Stimulated activated CD8-positive, alpha-beta memory T cell treated with anti-CD3 and anti-CD28 coated beads, Interleukin-12 subunit alpha, Interleukin-12 subunit beta, amount 100 ng/mL, for 1 hour (primary cell): ENCODE results near the gene MFAP5.

Experiments used
- DNase-seq: peaks from one replicate; pipeline ENCODE4 v3.0.0-alpha.2; 2020; ENCODE audit warnings: low read depth

The MFAP5 gene

GRCh38 chr12:8662593-8662992, at the start of gene MFAP5:
Gene MFAP5, minus strand, starts transcription at chr12:8662826. Its CDS starts 722 bp downstream, at chr12:8662104.
- DNase-seq: no peak

GRCh38 chr12:8709124-8709830, 46.7 kb upstream of the MFAP5 start:
- DNase-seq: no peak

DNA sequence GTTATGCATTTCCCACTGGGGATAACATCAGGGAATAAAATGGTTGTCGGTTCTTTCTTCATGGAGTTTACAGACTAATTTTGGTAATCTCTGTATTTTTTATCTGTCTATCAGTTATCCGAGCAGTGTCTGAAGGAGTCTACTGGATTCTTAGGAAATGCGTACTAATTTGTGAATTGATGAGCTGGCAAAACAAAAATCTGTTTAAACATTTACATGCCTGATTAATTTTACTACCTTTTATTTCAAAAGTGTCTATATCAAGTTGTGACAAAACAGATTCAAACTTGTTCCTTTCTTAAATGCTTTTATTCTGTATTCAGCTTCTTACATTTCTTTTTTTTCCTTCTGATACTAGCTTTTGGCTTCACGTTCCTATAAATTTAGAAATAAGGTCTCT, 39.5 kb upstream of the MFAP5 start:
- DNase-seq: no peak

DNA sequence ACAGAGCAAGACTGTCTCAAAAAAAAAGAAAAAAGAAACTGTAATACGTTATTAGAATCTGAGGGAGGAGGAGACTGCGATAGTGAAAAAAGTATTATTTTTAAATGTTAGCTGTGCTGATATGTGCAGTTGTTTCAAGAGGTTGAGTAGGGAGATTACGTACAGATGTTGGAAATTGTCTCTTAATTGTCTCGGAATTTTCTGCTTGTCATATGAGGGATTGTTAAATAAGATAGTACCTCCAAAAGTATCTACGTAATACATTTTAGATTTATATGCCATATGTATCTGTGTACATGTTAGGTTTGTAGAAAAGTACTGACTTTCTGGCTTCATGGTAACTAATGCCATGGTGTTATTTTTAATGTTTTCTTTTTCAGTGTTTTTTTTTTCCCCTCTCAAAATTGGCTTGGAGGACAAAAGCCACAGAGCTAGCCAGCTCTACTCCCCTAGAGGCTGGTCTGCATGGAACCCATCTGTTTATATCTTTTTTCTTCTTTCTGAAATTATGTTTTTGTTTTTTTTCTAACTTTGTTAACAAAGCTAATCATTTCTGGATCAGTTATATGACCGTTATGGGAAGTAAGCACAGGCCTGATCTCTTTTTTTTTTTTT, 38.5 kb upstream of the MFAP5 start:
- no peak for DNase-seq

DNA sequence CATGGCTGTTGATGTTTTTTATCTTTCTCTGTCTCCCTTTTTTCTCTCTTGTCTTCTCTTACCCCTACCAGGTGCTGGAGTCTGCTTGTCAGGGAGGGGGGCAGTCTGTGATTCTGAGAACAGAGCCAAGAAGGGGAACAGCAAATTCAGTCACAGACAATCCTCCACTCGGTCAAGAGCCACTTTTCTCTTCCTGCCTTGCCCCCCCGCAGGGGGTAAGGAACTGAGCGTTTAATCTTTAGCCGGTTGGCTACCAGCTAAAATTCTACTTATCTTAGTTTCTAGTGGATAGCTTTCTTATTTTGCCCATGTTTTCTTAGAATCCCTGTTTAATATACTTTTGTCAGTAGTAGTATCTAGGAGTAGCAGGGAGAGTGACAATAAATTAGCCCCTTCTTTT, 37.1 kb upstream of the MFAP5 start:
- no peak for DNase-seq

DNA sequence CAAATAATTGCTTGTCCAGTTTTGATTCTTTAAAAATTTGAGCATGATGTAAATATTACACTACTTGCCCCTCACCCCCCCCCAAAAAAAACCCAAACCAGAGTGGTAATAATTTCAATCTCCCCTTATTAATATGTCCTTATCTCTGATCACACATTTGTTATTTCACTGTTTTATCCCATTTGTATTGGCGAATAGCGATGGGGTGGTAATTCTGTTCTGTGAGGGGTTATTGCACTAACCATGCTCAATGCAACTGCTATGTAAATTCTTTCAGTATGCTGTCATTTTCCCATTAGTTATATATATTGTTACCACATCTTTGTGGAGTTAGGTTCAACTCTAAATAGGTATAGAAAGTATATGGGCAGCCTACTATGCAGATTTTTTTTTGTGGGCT, 36.3 kb upstream of the MFAP5 start:
- DNase-seq: no peak

GRCh38 chr12:8698132-8698851, 35.7 kb upstream of the MFAP5 start:
- DNase-seq: peak; percentile 28

DNA sequence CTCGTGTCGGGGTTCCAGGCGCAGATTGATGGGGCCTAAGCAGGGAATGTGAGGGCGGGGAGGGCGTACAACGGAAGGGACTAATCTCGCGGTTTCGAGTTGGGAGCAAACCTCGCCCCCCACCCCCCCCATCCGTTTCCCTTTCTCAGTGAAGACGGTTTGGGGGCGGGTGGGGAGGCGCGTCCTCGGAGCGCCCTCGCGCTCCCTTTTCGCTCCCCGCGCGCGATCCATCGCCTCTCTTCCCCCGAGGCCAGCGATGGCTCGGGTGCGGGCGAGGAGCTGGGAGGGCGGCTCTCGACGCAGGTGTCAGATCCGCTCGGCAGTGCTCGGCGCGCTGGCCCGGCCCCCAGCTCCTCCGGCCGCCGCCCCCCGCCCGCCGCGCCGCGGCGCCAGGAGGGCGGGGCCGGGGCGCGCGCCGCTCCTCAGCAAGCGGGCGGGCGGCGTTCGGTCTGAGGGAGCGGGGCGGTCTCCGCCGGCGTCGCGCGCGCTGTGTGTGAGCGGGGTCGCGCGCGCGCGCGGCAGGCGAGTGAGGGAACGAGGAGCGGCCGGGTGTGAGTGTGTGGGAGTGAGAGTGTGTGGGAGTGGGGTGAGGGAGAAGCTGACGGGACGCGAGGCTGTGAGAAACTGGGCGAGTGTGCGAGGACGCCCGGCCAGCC, 35.0 kb upstream of the MFAP5 start, which contains the start of gene RIMKLB:
TSS of gene RIMKLB (plus strand) at position 516 of the 656 bp plus-strand sequence. CDS start 15,876 bp downstream, outside the sequence.
- peak; percentile 63 for DNase-seq

DNA sequence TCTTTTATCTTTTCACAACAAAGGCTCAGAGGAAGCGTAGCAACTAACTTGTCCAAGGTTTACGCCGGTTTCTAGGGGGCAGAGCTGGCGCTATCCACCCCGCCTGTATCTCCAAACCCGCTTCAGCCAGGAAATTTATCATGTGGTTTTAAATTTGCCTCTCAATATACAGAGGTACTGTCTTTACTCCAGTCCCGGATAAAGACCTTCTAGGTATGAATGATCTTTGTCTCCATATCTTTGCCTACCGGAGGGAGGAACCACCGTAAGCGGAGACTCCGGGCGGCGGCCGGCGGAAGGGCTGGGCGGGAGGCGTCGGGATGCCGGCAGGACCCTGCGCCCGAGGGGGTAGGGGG, 34.5 kb upstream of the MFAP5 start:
- DNase-seq: no peak

DNA sequence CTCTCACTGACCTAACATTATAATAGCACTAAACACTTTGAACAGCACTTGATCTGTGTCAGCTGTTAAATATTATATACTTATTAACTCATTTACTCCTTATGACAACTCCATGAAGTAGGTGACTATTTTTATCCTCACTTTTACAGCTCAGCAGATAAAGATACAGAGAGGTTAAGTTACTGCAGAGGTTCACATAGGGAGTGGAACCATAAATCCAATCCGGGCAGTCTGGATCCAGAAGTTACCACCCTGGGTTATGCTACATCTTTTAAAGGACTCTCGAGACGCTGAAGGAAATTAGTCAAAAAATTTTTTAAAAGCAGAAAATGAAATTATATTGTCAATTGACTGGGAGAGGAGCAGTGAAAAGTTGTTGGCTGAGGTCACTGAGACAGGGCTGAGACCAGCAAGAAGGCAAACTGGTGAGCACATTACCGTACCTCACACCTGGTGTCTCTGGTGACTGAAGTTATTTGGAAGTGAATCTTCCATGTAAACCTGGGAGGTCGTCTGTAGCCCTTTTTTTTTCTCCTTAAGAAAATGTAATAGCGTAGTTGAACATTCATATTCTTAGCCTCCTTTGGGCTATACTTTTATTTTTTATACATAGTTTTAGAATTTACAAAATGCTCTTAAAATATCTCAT, 33.9 kb upstream of the MFAP5 start:
- no peak for DNase-seq

DNA sequence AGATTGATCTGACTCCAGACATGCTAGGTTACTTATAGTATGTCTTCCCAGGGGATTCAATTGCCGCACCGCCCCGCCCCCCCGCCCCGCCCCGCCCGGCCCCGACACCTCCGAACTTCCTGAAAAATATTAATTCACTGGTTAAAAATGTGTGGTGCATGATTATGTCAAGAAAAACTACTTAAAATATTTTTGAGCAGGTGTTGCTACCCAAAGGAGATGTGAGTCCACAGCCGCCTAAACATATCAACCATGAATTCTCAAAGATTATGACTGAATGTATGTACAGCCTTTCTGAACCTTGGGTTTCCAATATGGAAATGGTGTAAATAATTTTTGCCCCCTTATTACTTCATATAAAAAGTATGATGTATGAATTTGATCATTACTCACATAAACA, 32.5 kb upstream of the MFAP5 start:
- DNase-seq: no peak

- DNase-seq: no peak
These were observed 29.9 kb upstream of the MFAP5 start for GRCh38 chr12:8692573-8692972.

GRCh38 chr12:8689681-8690080, 27.1 kb upstream of the MFAP5 start:
- no peak for DNase-seq

GRCh38 chr12:8687846-8688601, 25.4 kb upstream of the MFAP5 start:
- no peak for DNase-seq

DNA sequence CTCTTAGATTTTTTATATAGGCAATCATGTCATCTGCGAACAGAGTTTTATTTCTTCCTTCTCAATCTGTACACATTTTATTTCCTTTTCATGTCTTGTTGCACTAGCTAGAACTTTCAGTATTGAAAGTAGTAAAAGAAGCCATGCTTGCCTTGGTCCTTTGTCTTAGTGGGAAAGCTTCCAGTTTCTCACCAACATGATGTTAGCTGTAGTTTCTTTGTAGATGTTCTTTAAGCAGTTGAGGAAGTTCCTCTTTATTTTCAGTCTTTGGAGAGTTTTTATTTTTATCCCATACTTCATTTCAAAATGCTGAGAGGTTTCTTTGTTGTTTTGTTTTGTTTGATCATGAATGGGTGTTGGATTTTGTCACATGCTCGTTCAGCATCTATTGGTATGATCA, 22.4 kb upstream of the MFAP5 start:
- DNase-seq: no peak

DNA sequence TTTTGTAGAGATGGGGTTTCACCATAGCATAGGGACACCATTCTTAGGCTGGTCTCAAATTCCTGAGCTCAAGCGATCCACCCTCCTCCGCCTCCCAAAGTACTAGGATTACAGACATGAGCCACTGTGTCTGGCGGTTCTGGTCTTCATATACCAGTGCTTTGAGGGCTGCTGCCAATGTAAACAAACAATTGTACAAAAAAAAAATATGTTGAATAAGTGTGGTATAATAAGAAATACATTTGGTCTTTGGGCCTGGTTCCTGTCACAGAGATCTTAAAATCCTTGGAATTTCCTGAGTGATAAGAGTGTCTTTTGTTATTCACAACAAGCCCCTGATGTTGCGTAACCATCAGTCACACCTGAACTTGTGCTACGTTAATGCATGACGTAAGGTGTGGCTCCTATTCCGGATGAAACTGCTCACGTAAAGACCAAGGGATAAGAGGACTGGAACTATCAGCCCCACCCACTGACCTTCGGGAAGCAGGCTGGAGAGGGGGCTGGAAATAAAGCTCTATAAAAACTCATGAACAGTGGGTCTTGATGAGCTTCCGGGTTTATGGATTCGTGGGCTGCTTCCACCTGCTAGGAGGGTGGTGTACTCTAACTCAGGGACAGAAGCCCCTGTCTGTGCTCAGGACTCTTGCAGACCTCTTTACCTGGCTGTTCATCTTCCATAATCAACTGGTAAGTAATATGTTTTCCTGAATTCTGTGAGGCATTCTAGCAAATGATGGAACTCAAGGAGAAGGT, 18.7 kb upstream of the MFAP5 start:
- DNase-seq: no peak

DNA sequence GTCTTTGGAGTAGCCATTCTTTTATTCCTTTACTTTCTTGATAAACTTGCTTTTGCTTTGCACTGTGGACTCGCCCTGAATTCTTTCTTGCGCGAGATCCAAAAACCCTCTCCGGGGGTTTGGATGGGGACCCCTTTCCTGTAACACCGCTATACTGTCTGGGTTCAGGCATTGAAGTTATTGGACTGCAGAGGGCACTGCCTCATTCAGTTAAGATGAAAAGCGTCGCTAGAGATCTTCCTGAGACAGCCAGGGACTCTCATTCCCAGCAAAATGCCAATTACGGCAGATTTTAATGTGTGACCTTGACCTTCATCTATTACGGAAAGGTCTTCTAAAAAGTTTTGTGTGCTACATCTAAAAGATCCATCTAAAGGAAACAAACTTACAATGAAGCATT, 17.9 kb upstream of the MFAP5 start:
- DNase-seq: no peak

DNA sequence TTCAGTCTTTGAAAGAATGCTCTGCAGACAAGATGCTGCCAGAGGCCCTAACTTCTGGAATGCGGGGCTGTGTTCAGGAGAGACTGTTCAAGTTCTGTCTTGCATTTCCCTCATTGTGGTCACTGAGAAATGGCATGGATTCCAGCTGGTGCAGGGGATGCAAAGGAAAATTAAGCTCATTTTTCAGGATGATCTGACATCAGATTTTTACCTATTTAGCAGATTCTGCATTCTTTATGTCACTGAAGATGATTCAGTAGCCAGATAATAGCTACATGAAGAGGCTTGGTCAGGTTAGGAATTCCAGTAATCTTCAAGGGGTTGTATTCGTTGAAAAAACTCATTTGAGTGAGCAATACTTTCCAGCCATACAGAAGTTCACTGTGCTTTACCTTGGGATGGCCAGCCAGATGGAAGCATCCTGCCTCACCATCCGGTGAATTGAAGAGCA, 16.1 kb upstream of the MFAP5 start:
- no peak for DNase-seq

DNA sequence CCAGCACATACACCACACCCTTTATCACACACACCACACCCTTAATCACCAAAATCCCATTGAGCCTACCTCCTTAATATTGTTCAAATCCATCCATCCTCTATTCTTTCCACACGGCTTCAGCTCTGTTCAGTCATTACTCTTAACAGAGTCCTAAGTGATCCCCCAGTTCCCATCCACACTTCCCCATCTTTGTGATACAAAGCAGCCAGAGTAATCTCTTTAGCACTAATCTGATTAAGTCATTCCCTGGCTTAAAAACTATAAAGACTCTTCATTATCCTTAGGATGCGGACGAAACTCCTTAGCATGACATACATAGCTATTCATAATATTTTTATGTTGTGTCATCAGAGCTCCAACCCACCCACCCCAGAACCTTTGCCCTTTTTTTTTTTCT, 14.7 kb upstream of the MFAP5 start:
- no peak for DNase-seq

DNA sequence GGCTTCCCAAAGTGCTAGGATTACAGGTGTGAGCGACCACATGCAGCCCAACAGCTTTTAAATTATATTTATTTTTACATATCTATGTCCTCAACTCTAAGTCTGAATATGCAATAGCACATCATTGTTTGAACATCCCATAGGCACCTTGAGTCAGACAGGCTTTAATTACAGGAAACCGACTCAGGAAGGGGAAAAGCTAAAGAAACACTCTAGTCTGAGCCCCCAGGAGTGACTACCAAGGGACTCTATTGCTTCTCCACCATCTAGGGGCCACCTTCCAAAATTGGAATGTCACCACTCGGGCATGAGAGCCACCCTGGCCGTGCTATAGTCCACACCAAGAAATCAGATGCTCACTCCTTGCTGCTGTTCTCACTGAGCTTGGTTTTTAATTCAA, 14.0 kb upstream of the MFAP5 start:
- DNase-seq: no peak

- DNase-seq: no peak
These were observed 13.0 kb upstream of the MFAP5 start for GRCh38 chr12:8675591-8676036.
